Gastroesophageal sphincter (tissue), 3 donors: ENCODE results near the gene NIPAL1.

Source experiments
- POLR2A ChIP-seq, 2 donors: fragments of 450-650 bp; IDR thresholded peaks; one replicate each; pipeline ENCODE4 v1.6.1; 2017; ENCODE audit warnings: antibody characterized with exemption in 2 of 2, mild to moderate bottlenecking in 2 of 2, moderate library complexity in 1 of 2
- TF ChIP-seq, protein P1 (sequence below), 4 experiments: fragments of 200-600 bp in 2 of 4; fragments of 450-650 bp in 2 of 4; sonication (generic) in 1 of 4; IDR thresholded peaks; one replicate each; pipeline ENCODE4 v1.5.1; 2017 to 2019; ENCODE audit warnings: antibody characterized with exemption in 4 of 4, mild to moderate bottlenecking in 2 of 4, moderate library complexity in 2 of 4

DNA sequence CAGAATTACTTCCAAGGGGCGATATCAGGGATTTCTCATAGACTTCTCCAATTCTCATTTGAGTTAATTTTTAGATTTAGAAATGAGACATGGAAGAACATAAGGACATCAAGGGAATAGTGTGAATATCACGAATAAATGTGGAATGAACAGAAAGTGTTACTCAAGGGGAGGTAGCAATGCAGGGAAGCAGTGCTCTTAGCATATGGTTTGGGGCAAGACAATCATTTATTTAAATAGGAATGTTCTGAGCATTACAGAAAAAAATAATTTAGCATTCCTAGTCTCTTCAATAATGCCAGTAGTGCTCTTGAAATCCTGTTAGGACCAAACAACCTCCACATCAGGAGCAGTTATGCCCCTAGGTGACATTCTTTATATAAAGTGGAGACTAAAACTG, 61.9 kb downstream of the NIPAL1 start:
- no peak for TF ChIP-seq POLR2A (IDR thresholded peaks at IDR 0.05)
- TF ChIP-seq, protein P1, sequence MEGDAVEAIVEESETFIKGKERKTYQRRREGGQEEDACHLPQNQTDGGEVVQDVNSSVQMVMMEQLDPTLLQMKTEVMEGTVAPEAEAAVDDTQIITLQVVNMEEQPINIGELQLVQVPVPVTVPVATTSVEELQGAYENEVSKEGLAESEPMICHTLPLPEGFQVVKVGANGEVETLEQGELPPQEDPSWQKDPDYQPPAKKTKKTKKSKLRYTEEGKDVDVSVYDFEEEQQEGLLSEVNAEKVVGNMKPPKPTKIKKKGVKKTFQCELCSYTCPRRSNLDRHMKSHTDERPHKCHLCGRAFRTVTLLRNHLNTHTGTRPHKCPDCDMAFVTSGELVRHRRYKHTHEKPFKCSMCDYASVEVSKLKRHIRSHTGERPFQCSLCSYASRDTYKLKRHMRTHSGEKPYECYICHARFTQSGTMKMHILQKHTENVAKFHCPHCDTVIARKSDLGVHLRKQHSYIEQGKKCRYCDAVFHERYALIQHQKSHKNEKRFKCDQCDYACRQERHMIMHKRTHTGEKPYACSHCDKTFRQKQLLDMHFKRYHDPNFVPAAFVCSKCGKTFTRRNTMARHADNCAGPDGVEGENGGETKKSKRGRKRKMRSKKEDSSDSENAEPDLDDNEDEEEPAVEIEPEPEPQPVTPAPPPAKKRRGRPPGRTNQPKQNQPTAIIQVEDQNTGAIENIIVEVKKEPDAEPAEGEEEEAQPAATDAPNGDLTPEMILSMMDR (IDR thresholded peaks at IDR 0.05): no peak
